Thyroid gland (tissue), 4 donors: ENCODE measurements around the gene FTH1.

Source experiments
- POLR2A ChIP-seq, 2 donors: fragments of 450-650 bp; IDR thresholded peaks; one replicate each; pipeline ENCODE4 v1.6.1; 2017; ENCODE audit warnings: antibody characterized with exemption in 2 of 2, mild to moderate bottlenecking in 2 of 2, moderate library complexity in 1 of 2
- TF ChIP-seq, protein P1 (sequence below), 6 experiments: fragments of 200-600 bp in 3 of 6; fragments of 450-650 bp in 3 of 6; sonication (generic) in 3 of 6; IDR thresholded peaks; one replicate each; pipeline ENCODE4 v1.5.1; 2016 to 2019; ENCODE audit warnings: antibody characterized with exemption in 6 of 6, mild to moderate bottlenecking in 2 of 6, inconsistent platforms in 1 of 6, moderate library complexity in 1 of 6

DNA sequence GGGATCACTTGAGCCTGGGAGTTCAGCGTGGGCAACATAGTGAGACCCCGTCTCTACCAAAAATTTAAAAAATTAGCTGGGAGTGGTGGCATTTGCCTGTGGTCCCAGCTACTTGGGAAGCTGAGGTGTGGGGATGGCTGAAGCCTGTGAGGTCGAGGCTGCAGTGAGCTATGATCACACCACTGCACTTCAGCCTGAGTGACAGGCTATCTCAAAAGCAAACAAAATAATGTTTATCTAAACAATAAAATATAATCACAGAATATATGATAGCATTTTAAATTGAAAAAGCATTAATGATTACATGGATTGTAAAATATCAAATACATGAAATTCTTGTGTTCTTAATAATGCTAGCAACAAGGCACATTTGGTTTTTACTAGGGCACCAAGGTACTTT lies 14.6 kb downstream of the FTH1 start:
- TF ChIP-seq, protein P1, sequence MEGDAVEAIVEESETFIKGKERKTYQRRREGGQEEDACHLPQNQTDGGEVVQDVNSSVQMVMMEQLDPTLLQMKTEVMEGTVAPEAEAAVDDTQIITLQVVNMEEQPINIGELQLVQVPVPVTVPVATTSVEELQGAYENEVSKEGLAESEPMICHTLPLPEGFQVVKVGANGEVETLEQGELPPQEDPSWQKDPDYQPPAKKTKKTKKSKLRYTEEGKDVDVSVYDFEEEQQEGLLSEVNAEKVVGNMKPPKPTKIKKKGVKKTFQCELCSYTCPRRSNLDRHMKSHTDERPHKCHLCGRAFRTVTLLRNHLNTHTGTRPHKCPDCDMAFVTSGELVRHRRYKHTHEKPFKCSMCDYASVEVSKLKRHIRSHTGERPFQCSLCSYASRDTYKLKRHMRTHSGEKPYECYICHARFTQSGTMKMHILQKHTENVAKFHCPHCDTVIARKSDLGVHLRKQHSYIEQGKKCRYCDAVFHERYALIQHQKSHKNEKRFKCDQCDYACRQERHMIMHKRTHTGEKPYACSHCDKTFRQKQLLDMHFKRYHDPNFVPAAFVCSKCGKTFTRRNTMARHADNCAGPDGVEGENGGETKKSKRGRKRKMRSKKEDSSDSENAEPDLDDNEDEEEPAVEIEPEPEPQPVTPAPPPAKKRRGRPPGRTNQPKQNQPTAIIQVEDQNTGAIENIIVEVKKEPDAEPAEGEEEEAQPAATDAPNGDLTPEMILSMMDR (IDR thresholded peaks at IDR 0.05): no peak
- TF ChIP-seq POLR2A (IDR thresholded peaks at IDR 0.05): no peak
